CD4-positive, alpha-beta T cell (primary cell): ENCODE measurements around the gene FCMR. TPM values are rescaled to one million over a fixed set of nuclear protein-coding genes. Genes with fewer than 3 reads are reported as not detected.
"Not testable (repeated sequence)": the region's sequence is repeated elsewhere in the genome, so short reads cannot be mapped to it uniquely, and the experiment has no call there.

Experiments used
- ATAC-seq: fragments of 200-7000 bp; cut with Tn5 transposase; one replicate; pipeline ENCODE4 v1.10.0; 2022; ENCODE audit warnings: mild to moderate bottlenecking; ENCODE audit not compliant: poor library complexity
- CTCF ChIA-PET: fragments of 350-600 bp; sonication (Branson Sonifier 250); formaldehyde crosslinking; loops from one replicate; lab custom pipeline; 2021; ENCODE audit warnings: antibody characterized with exemption, inconsistent platforms; lab: Charles Lee
- POLR2A ChIA-PET: fragments of 350-600 bp; sonication (Branson Sonifier 250); formaldehyde crosslinking; loops from one replicate; lab custom pipeline; 2021; ENCODE audit warnings: antibody characterized with exemption, inconsistent platforms; lab: Charles Lee
- DNase-seq, 14 experiments: peaks; one replicate each; pipeline ENCODE4 v3.0.0-alpha.2; 2013 to 2020; ENCODE audit warnings: mixed read lengths in 2 of 14
- H3K27ac ChIP-seq, 2 donors: one replicate each; pipeline versions ENCODE4 v1.5.1 to v1.7.0; 2013; ENCODE audit warnings: low read length in 2 of 2, low read depth in 1 of 2, mild to moderate bottlenecking in 1 of 2
- H3K27me3 ChIP-seq, 2 experiments: 1 replicate in 1 of 2; 2 replicates in 1 of 2; pipeline versions ENCODE4 v1.6.1 to v1.7.0; 2013; ENCODE audit warnings: low read length in 2 of 2, control low read depth in 1 of 2, mild to moderate bottlenecking in 1 of 2, moderate library complexity in 1 of 2; ENCODE audit not compliant: insufficient read depth in 2 of 2, control insufficient read depth in 1 of 2
- H3K36me3 ChIP-seq: one replicate; pipeline ENCODE4 v1.6.1; 2013; ENCODE audit warnings: low read length, control low read depth; ENCODE audit not compliant: insufficient read depth
- H3K4me1 ChIP-seq: one replicate; pipeline ENCODE4 v1.6.1; 2013; ENCODE audit warnings: low read length, control low read depth; ENCODE audit not compliant: insufficient read depth
- H3K4me3 ChIP-seq: one replicate; pipeline ENCODE4 v1.5.1; 2013; ENCODE audit warnings: mild to moderate bottlenecking, low read length, moderate library complexity
- H3K9me3 ChIP-seq, 2 experiments: 1 replicate in 1 of 2; 2 replicates in 1 of 2; pipeline versions ENCODE4 v1.6.1 to v1.7.0; 2013; ENCODE audit warnings: low read length in 2 of 2, mild to moderate bottlenecking in 2 of 2, control low read depth in 1 of 2, moderate library complexity in 1 of 2; ENCODE audit not compliant: control insufficient read depth in 1 of 2, insufficient read depth in 1 of 2
- H3K27ac Mint-ChIP-seq: one replicate; pipeline ENCODE4 v1.8.0; 2020; ENCODE audit warnings: mixed read lengths
- H3K27me3 Mint-ChIP-seq: one replicate; pipeline ENCODE4 v1.8.0; 2021; ENCODE audit warnings: mixed read lengths
- H3K36me3 Mint-ChIP-seq: one replicate; pipeline ENCODE4 v1.8.0; 2021; ENCODE audit warnings: low read depth, mixed read lengths
- H3K4me1 Mint-ChIP-seq: one replicate; pipeline ENCODE4 v1.8.0; 2021; ENCODE audit warnings: low read depth, mixed read lengths
- H3K4me3 Mint-ChIP-seq: one replicate; pipeline ENCODE4 v1.8.0; 2020; ENCODE audit warnings: mild to moderate bottlenecking, mixed read lengths
- H3K9me3 Mint-ChIP-seq: one replicate; pipeline ENCODE4 v1.8.0; 2020; ENCODE audit warnings: mixed read lengths
- intact Hi-C, 2 experiments: fragments of 100-400 bp; cut with DNase I in 1 of 2; cut with micrococcal nuclease in 1 of 2; formaldehyde crosslinking; loops; one replicate each; pipeline versions ENCODE4 v1.15.1 to v1.9.0; 2023 to 2025; cut with DNase I, micrococcal nuclease
- total RNA-seq, 174 experiments: library from RNA in 2 of 174; stranded (reverse) in 2 of 174; gene quantifications; one replicate each; pipeline ENCODE4 v1.2.3 and lab custom pipeline; 2021 to 2026
- TF ChIP-seq, protein P1 (sequence below): fragments of 200-600 bp; IDR thresholded peaks from one replicate; pipeline ENCODE4 v1.8.0; 2022; ENCODE audit warnings: antibody characterized with exemption, mild to moderate bottlenecking

FCMR gene
- total RNA-seq, 2 experiments from 2014 or later: 171 to 186 TPM

DNA sequence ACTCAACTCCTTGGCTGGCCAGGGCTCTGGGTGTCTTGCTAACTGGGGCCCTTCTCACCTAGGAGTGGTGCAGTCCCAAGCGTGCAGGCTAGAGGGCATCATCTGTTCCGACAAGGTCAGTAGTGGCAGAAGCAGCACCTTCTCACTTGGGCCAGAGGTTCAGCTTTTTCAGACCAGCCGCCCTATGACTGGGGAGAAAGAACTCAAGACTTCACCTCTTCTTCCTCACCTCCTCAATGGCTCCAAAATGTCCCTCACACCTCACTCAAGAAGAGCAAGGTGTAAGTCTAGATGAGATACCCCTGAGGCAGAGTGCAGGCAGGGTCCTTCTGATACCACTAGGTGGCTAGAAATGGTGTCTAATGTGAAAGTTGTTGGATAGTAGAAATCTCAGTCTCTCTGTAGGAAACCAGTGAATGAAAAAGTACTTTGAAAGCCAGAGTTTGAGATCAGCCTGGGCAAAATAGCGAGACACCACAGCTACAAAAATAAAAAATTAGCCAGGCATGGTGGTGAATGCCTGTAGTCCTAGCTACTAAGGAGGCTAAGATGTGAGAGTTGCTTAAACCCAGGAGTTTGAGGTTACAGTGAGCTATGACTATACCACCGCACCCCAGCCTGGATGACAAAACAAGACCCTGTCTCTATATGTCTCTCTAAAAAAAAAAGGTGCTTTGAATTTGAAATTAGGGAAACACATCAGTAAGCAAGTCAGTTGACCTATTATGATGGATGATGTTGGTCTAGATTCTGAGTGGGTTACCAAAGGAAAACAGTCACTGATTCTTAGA, 64.9 kb downstream of the FCMR start:
- Histone ChIP-seq H3K27me3 (peaks cover 0 to 2% of the 10 kb centered on the region in 2 experiments), H3K9me3 (no peaks in the 10 kb centered on the region), H3K36me3 (no peaks in the 10 kb centered on the region), H3K4me1 (peaks cover 11% of the 10 kb centered on the region), H3K4me3 (no peak overlapping the region), H3K27ac (no peak overlapping the region)
- TF ChIP-seq, protein P1, sequence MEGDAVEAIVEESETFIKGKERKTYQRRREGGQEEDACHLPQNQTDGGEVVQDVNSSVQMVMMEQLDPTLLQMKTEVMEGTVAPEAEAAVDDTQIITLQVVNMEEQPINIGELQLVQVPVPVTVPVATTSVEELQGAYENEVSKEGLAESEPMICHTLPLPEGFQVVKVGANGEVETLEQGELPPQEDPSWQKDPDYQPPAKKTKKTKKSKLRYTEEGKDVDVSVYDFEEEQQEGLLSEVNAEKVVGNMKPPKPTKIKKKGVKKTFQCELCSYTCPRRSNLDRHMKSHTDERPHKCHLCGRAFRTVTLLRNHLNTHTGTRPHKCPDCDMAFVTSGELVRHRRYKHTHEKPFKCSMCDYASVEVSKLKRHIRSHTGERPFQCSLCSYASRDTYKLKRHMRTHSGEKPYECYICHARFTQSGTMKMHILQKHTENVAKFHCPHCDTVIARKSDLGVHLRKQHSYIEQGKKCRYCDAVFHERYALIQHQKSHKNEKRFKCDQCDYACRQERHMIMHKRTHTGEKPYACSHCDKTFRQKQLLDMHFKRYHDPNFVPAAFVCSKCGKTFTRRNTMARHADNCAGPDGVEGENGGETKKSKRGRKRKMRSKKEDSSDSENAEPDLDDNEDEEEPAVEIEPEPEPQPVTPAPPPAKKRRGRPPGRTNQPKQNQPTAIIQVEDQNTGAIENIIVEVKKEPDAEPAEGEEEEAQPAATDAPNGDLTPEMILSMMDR: peak; percentile 47
- Mint-ChIP-seq H3K4me3 (no peak overlapping the region), H3K9me3 (no peaks in the 10 kb centered on the region), H3K27me3 (no peaks in the 10 kb centered on the region), H3K4me1 (peaks cover 22% of the 10 kb centered on the region), H3K27ac (no peak overlapping the region), H3K36me3 (no peaks in the 10 kb centered on the region)
- ATAC-seq (peak; percentile 64), DNase-seq (peak in 5 of 14 experiments; percentile 3 to 44 (median 26))
- ChIA-PET CTCF (no interaction called here), POLR2A (interaction anchor here (1.1 kb wide), 1 partner anchor 60 kb away, joined by 3 read pairs; no protein-coding TSS in a partner anchor)
- intact Hi-C loops: loop anchor here in 1 of 2 experiments (2.0 kb wide), 1 partner anchor 54 kb away; no protein-coding TSS in a partner anchor

DNA sequence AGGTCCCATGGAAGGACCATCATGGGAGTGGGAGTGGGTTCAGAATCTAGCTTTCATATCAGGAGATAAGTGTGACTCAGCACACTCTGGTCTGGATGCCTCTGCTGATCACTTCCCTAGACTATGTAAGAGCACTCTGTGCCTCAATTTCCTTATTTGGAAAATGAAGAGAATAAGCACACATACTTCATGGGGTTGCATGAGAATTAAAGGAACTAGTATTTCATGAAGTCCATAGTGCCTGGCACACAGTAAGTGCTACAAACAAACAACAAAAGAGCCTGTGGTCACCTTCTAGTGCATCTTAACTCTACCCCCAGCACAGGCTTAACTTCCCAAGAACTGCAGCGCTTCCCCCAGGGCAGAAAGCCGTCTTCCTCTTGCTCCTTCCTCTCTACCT, 65.9 kb downstream of the FCMR start:
- H3K27me3 ChIP-seq: peaks cover 0 to 2% of the 10 kb centered on the region in 2 experiments
- Mint-ChIP-seq H3K9me3 (no peaks in the 10 kb centered on the region), H3K27me3 (peaks cover 5% of the 10 kb centered on the region), H3K4me3 (no peak overlapping the region), H3K36me3 (no peaks in the 10 kb centered on the region), H3K4me1 (peaks cover 22% of the 10 kb centered on the region), H3K27ac (no peak overlapping the region)
- no peak overlapping the region for H3K27ac ChIP-seq
- intact Hi-C loops: loop anchor here in 1 of 2 experiments (2.0 kb wide), 1 partner anchor 55 kb away; no protein-coding TSS in a partner anchor
- no peaks in the 10 kb centered on the region for H3K36me3 ChIP-seq
- ATAC-seq: no peak
- CTCF ChIA-PET: no interaction called here
- TF ChIP-seq, protein P1: no peak
- H3K9me3 ChIP-seq: no peaks in the 10 kb centered on the region
- H3K4me1 ChIP-seq: peaks cover 11% of the 10 kb centered on the region
- H3K4me3 ChIP-seq: no peak overlapping the region
- DNase-seq: no peak
- POLR2A ChIA-PET: interaction anchor here (0.6 kb wide), 1 partner anchor 18 kb away, joined by 3 read pairs; no protein-coding TSS in a partner anchor

DNA sequence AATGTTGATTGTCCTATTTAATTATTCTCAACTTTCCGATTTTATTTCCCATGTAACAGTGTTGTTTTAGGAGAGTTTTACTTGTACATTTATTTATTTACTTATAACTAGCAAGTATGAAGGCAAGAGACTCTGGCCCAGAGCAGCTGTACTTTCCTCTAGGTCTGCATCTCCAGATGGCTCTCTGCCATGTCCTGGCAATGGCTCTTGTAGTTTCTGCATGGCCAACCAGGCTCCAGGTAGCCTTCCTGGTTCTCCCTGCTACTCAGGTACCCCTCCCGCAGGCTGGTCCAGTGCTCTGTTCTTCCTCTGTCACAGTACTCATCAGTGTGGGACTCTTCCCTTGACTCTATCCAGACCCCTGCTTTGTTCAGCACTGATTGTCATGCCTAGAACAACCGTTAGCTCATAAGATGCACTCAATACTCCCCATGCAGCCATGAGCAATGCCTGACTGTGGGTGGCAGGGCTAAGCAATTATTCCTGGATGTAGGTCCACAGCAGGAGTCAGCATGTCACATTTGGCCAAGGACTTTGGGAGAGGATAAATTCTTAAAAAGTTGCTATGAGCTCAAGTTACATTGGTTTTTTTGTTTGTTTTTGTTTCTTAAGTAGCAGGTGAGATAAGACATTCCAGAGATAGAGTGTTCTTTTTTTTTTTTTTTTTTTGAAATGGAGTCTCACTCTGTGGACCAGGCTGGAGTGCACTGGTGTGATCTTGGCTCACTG, 67.2 kb downstream of the FCMR start:
- ATAC-seq: no peak
- H3K4me3 Mint-ChIP-seq: no peak overlapping the region
- H3K27ac ChIP-seq: no peak overlapping the region
- POLR2A ChIA-PET: no interaction called here
- H3K27me3 Mint-ChIP-seq: peaks cover 10% of the 10 kb centered on the region
- no peak for DNase-seq
- H3K36me3 ChIP-seq: no peaks in the 10 kb centered on the region
- TF ChIP-seq, protein P1: no peak
- H3K9me3 Mint-ChIP-seq: no peaks in the 10 kb centered on the region
- peaks cover 19% of the 10 kb centered on the region for H3K4me1 Mint-ChIP-seq
- peaks cover 10% of the 10 kb centered on the region for H3K4me1 ChIP-seq
- intact Hi-C loops: no loop called here
- no peaks in the 10 kb centered on the region for H3K36me3 Mint-ChIP-seq
- CTCF ChIA-PET: interaction anchor here (0.7 to 1.0 kb wide), 3 partner anchors 57 to 120 kb away, joined by 3 read pairs; no protein-coding TSS in a partner anchor
- H3K4me3 ChIP-seq: no peak overlapping the region
- H3K9me3 ChIP-seq: no peaks in the 10 kb centered on the region
- no peaks in the 10 kb centered on the region for H3K27me3 ChIP-seq
- H3K27ac Mint-ChIP-seq: no peak overlapping the region

DNA sequence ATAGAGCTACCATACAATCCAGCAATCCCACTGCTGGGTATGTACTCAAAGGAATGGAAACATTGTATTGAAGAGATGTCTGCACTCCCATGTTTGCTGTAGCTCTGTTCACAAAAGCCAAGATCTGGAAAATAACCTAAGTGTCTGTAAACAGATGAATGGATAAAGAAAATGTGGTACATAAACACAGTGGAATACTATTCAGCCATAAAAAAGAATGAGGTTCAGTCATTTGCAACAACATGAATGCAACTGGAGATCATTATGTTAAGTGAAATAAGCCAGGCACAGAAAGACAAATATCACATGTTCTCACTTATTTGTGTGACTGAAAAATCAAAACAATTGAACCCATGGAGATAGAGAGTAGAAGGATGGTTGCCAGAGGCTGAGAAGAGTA, 68.0 kb downstream of the FCMR start:
- H3K27ac ChIP-seq, H3K9me3 Mint-ChIP-seq, H3K4me1 ChIP-seq, H3K27me3 ChIP-seq, intact Hi-C loops, H3K36me3 ChIP-seq, ATAC-seq, H3K27ac Mint-ChIP-seq, H3K4me3 ChIP-seq, H3K4me3 Mint-ChIP-seq, H3K9me3 ChIP-seq, H3K36me3 Mint-ChIP-seq, DNase-seq, POLR2A ChIA-PET: not testable (repeated sequence)
- H3K4me1 Mint-ChIP-seq: peaks cover 11% of the 10 kb centered on the region
- peaks cover 10% of the 10 kb centered on the region for H3K27me3 Mint-ChIP-seq
- CTCF ChIA-PET: interaction anchor here (1.0 kb wide), 1 partner anchor 119 kb away, joined by 3 read pairs; no protein-coding TSS in a partner anchor
